HepG2 (cell line): ENCODE results near the gene FKBP14. TPM values are rescaled to one million over a fixed set of nuclear protein-coding genes. Genes with fewer than 3 reads are reported as not detected.
A peak's percentile ranks its signal among the peaks of the same experiment; 100 is the strongest.

ENCODE experiments used
- AKAP8 ChIP-seq: sonication (generic); formaldehyde crosslinking; IDR thresholded peaks from 2 replicates; pipeline ENCODE4 v1.5.1; 2020; ENCODE audit warnings: mild to moderate bottlenecking, missing genetic modification reagents
- ARID5B ChIP-seq: IDR thresholded peaks from 2 replicates; pipeline ENCODE4 v1.4.0; 2020; ENCODE audit warnings: mild to moderate bottlenecking, missing genetic modification reagents
- E2F1 ChIP-seq: sonication (generic); formaldehyde crosslinking; IDR thresholded peaks from 2 replicates; pipeline ENCODE4 v1.5.0; 2020; ENCODE audit warnings: missing genetic modification reagents
- IKZF1 ChIP-seq: fragments of 450-650 bp; IDR thresholded peaks from 2 replicates; pipeline ENCODE4 v1.7.1; 2016
- KDM5A ChIP-seq: fragments of 200-600 bp; sonication (generic); IDR thresholded peaks from 2 replicates; pipeline ENCODE4 v1.7.0; 2018; ENCODE audit warnings: antibody characterized with exemption, mild to moderate bottlenecking, low read length, borderline replicate concordance
- MAX ChIP-seq: IDR thresholded peaks from 2 replicates; pipeline ENCODE4 v1.6.1; 2012; ENCODE audit warnings: inconsistent platforms
- PAWR ChIP-seq: sonication (generic); formaldehyde crosslinking; IDR thresholded peaks from 2 replicates; pipeline ENCODE4 v1.4.0; 2020; ENCODE audit warnings: missing genetic modification reagents, mild to moderate bottlenecking, borderline replicate concordance
- RBM39 ChIP-seq: fragments of 200-400 bp; formaldehyde crosslinking; IDR thresholded peaks from one replicate; pipeline ENCODE4 v1.6.1; 2018; ENCODE audit warnings: antibody characterized with exemption, mild to moderate bottlenecking, low read depth, low read length; ENCODE audit not compliant: poor library complexity, severe bottlenecking
- SALL1 ChIP-seq: sonication (generic); formaldehyde crosslinking; IDR thresholded peaks from 2 replicates; pipeline ENCODE4 v1.8.0; 2022; ENCODE audit warnings: mild to moderate bottlenecking, missing genetic modification reagents
- SNAI1 ChIP-seq: sonication (generic); formaldehyde crosslinking; IDR thresholded peaks from 2 replicates; pipeline ENCODE4 v1.5.0; 2020; ENCODE audit warnings: mild to moderate bottlenecking, missing genetic modification reagents, borderline replicate concordance
- SYNCRIP ChIP-seq: fragments of 200-400 bp; formaldehyde crosslinking; IDR thresholded peaks from 2 replicates; pipeline ENCODE4 v1.6.1; 2018; ENCODE audit warnings: mild to moderate bottlenecking, low read depth, low read length; ENCODE audit not compliant: insufficient read depth
- YEATS2 ChIP-seq: sonication (generic); formaldehyde crosslinking; IDR thresholded peaks from 2 replicates; pipeline ENCODE4 v1.4.0; 2020; ENCODE audit warnings: missing genetic modification reagents, borderline replicate concordance
- ZBTB3 ChIP-seq: sonication (generic); formaldehyde crosslinking; IDR thresholded peaks from 2 replicates; pipeline ENCODE4 v1.4.0; 2020; ENCODE audit warnings: low read depth, mild to moderate bottlenecking, moderate library complexity, missing genetic modification reagents, borderline replicate concordance
- ZNF24 ChIP-seq: fragments of 450-650 bp; IDR thresholded peaks from 2 replicates; pipeline ENCODE4 v1.6.1; 2017; ENCODE audit warnings: antibody characterized with exemption, mild to moderate bottlenecking
- ZNF343 ChIP-seq: sonication (generic); formaldehyde crosslinking; IDR thresholded peaks from 2 replicates; pipeline ENCODE4 v1.4.0; 2020; ENCODE audit warnings: mild to moderate bottlenecking, missing genetic modification reagents
- ZNF704 ChIP-seq: sonication (generic); formaldehyde crosslinking; IDR thresholded peaks from 2 replicates; pipeline ENCODE4 v1.8.1; 2023; ENCODE audit warnings: mild to moderate bottlenecking, inconsistent platforms, moderate library complexity, missing genetic modification reagents, borderline replicate concordance
- ZNF891 ChIP-seq: sonication (generic); formaldehyde crosslinking; IDR thresholded peaks from 2 replicates; pipeline ENCODE4 v1.5.0; 2020; ENCODE audit warnings: mild to moderate bottlenecking, missing genetic modification reagents
- polyA plus RNA-seq, 8 experiments: library from polyadenylated mRNA; depleted of rRNA in 3 of 8; stranded (reverse) in 7 of 8; unstranded in 1 of 8; fragments of >200 nt; fragmentation: Illumina TruSeq in 4 of 8; extraction: Trizol in 4 of 8; gene quantifications; 2 replicates each; pipeline versions ENCODE4 v1.2.1 to v1.2.3, GENCODE V29; 2011 to 2016; ENCODE audit warnings: low read depth in 4 of 8, missing spikeins in 1 of 8, mixed read lengths in 1 of 8; ENCODE audit not compliant: insufficient read depth in 1 of 8
- total RNA-seq, 5 experiments: library from RNA; depleted of rRNA; stranded (reverse); fragments of >200 nt; fragmentation: Illumina TruSeq; extraction: Trizol; gene quantifications; 2 replicates each; pipeline ENCODE4 v1.2.3, GENCODE V29; 2016; ENCODE audit warnings: low read depth in 1 of 5
- TF ChIP-seq, protein P1 (sequence below): sonication (generic); formaldehyde crosslinking; IDR thresholded peaks from 2 replicates; pipeline ENCODE4 v1.5.0; 2020; ENCODE audit warnings: mild to moderate bottlenecking, missing genetic modification reagents, borderline replicate concordance
- TF ChIP-seq, protein P2 (sequence below): sonication (generic); formaldehyde crosslinking; IDR thresholded peaks from 2 replicates; pipeline ENCODE4 v1.8.1; 2022; ENCODE audit warnings: mild to moderate bottlenecking, missing genetic modification reagents

Gene FKBP14
- total and polyA plus RNA-seq, 2 of the 13 experiments (the other 11 are each of a cell fraction or from before 2014, with no cell fraction given), result 20.0 to 32.3 TPM

DNA sequence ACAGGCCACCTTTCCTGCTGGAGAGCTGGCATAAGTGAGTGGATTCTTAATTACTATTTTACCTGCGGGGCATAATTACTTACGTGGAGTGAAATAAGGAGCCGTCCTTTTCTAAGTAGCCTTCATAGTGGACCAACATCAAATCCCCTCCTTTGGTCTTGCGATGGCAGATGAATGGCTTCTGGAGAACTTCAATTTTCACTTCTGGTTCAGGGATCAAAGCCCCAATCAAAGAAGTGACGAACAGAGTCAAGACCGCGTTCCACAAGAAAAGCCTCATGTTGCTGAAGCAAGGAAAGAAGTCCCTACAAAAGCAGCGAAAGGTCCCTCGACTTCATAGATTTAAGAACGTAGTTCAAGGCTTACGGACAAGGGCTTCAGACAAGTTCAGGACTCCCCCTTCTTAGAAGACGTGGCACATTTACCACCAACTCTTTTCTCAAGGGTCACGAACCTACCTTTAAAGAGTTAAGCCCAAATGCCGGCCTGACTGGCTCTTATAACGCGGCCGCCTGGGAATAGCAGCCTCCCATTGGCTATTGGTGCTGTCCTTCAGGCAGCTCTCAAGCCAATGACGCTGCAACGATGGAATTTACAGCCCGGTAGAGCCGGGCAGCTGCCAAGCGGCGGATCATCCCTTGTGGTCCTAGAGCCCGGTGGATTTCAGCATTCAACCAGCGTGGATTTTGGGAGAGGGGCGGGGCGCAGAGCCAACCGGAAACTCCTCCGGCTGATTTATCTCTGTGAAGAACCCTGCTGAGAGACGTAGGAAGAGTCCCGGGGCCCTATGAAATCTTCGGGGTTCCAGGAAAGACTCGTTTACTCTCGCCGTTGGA is at the start of gene FKBP14 (continued):
- peak; percentile 67 for TF ChIP-seq ARID5B (CRISPR knock-in tag)
- no peak for TF ChIP-seq ZNF343 (CRISPR knock-in tag)
- TF ChIP-seq, protein P1, sequence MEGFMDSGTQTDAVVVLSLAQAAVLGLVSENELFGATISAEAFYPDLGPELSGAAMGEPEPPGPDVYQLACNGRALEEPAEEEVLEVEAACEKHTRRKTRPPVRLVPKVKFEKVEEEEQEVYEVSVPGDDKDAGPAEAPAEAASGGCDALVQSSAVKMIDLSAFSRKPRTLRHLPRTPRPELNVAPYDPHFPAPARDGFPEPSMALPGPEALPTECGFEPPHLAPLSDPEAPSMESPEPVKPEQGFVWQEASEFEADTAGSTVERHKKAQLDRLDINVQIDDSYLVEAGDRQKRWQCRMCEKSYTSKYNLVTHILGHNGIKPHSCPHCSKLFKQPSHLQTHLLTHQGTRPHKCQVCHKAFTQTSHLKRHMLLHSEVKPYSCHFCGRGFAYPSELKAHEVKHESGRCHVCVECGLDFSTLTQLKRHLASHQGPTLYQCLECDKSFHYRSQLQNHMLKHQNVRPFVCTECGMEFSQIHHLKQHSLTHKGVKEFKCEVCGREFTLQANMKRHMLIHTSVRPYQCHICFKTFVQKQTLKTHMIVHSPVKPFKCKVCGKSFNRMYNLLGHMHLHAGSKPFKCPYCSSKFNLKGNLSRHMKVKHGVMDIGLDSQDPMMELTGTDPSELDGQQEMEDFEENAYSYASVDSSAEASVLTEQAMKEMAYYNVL (CRISPR knock-in tag), result 0 out of 2 replicates have a peak, but pooled peaks have one; percentile 8
- no peak for TF ChIP-seq ZNF24
- TF ChIP-seq PAWR (CRISPR knock-in tag), result no peak
- no peak for TF ChIP-seq AKAP8
- peak; percentile 65 for TF ChIP-seq RBM39
- no peak for TF ChIP-seq SNAI1 (CRISPR knock-in tag)
- TF ChIP-seq, protein P2, sequence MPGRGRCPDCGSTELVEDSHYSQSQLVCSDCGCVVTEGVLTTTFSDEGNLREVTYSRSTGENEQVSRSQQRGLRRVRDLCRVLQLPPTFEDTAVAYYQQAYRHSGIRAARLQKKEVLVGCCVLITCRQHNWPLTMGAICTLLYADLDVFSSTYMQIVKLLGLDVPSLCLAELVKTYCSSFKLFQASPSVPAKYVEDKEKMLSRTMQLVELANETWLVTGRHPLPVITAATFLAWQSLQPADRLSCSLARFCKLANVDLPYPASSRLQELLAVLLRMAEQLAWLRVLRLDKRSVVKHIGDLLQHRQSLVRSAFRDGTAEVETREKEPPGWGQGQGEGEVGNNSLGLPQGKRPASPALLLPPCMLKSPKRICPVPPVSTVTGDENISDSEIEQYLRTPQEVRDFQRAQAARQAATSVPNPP (CRISPR knock-in tag), result no peak
- TF ChIP-seq ZNF891 (CRISPR knock-in tag), result no peak
- no peak for TF ChIP-seq ZBTB3 (CRISPR knock-in tag)
- TF ChIP-seq ZNF704, result 0 out of 2 replicates have a peak, but pooled peaks have one; percentile 59
- peak; percentile 69 for TF ChIP-seq SALL1 (CRISPR knock-in tag)
- TF ChIP-seq KDM5A, result peak; percentile 13; the same call in 1 of the 2 replicates
- TF ChIP-seq E2F1 (CRISPR knock-in tag), result no peak
- peak; percentile 75; the same call in 1 of the 2 replicates for TF ChIP-seq YEATS2 (CRISPR knock-in tag)
- no peak for TF ChIP-seq SYNCRIP
- no peak for TF ChIP-seq IKZF1
- TF ChIP-seq MAX, result peak; percentile 82
